K562 (cell line): ENCODE results near the gene PLA2G4A. TPM values are rescaled to one million over a fixed set of nuclear protein-coding genes. Genes with fewer than 3 reads are reported as not detected.

Experiments
- ATAC-seq: fragments of 200-7000 bp; cut with Tn5 transposase; 3 replicates; pipeline ENCODE4 v1.9.1; 2020; ENCODE audit warnings: moderate library complexity
- BruUV-seq: library from RNA; stranded (reverse); fragments of 400-500 nt; replicated peaks from 2 replicates; lab custom pipeline; 2021; lab: Mats Ljungman, UMichigan
- CTCF ChIA-PET: fragments of 300-600 bp; formaldehyde crosslinking; extraction: SDS; loops from one replicate; lab custom pipeline; 2021; ENCODE audit warnings: low intra/inter-chr PET ratio; lab: Yijun Ruan, JAX
- POLR2A ChIA-PET: fragments of 300-600, 350-650 bp; sonication (Branson Sonifier 250); formaldehyde crosslinking; extraction: SDS; loops from one replicate; lab custom pipeline; 2021; ENCODE audit warnings: antibody characterized with exemption, inconsistent platforms; lab: Yijun Ruan, JAX
- DNase-seq, 4 experiments: peaks; one replicate each; pipeline versions ENCODE4 v3.0.0 to v3.0.0-alpha.2; 2011 to 2018; ENCODE audit warnings: low spot score in 3 of 4, mixed read lengths in 3 of 4; ENCODE audit errors: extremely low read depth in 1 of 4
- FAIRE-seq: peaks from 2 replicates; lab custom pipeline; 2011; peaks lifted over from hg19 to GRCh38; lab: Jason Lieb, UNC
- H2AFZ ChIP-seq: 2 replicates; pipeline ENCODE4 v1.6.0; 2011; ENCODE audit warnings: low read depth, low read length, control low read depth, inconsistent platforms
- H3K27ac ChIP-seq: fragments of 200-600 bp; 3 replicates; pipeline ENCODE4 v1.8.0; 2011; ENCODE audit warnings: low read depth, mild to moderate bottlenecking, control low read depth, inconsistent platforms, low read length, moderate library complexity, mixed read lengths; ENCODE audit errors: extremely low read depth
- H3K27me3 ChIP-seq, 2 experiments: fragments of 300-600 bp in 1 of 2; 2 replicates in 1 of 2; 3 replicates in 1 of 2; pipeline versions ENCODE4 v1.6.0 to v1.8.0; 2011; ENCODE audit warnings: inconsistent platforms in 2 of 2, low read length in 2 of 2, mild to moderate bottlenecking in 1 of 2, mixed read lengths in 1 of 2, moderate library complexity in 1 of 2; ENCODE audit not compliant: control insufficient read depth in 2 of 2, insufficient read depth in 2 of 2
- H3K36me3 ChIP-seq: fragments of 300-600 bp; 3 replicates; pipeline ENCODE4 v1.8.0; 2011; ENCODE audit warnings: mild to moderate bottlenecking, low read length, inconsistent platforms; ENCODE audit not compliant: control insufficient read depth, insufficient read depth
- H3K4me1 ChIP-seq, 2 experiments: fragments of 200-600 bp in 1 of 2; replicated peaks in 1 of 2; 2 replicates in 1 of 2; 3 replicates in 1 of 2; pipeline versions ENCODE4 v1.5.1 to v1.8.0; 2011; ENCODE audit warnings: inconsistent platforms in 2 of 2, low read length in 2 of 2, mild to moderate bottlenecking in 1 of 2, mixed read lengths in 1 of 2, moderate library complexity in 1 of 2; ENCODE audit not compliant: control insufficient read depth in 2 of 2, insufficient read depth in 2 of 2
- H3K4me2 ChIP-seq: 2 replicates; pipeline ENCODE4 v1.6.1; 2011; ENCODE audit warnings: low read length, control low read depth, inconsistent platforms, mixed read lengths; ENCODE audit not compliant: insufficient read depth
- H3K4me3 ChIP-seq: fragments of 200-600 bp; sonication (generic), shearing (Covaris generic); 2 replicates; pipeline ENCODE4 v1.5.1; 2016; ENCODE audit warnings: control low read depth, inconsistent platforms
- H3K79me2 ChIP-seq: fragments of 200-600 bp; 3 replicates; pipeline ENCODE4 v1.8.0; 2011; ENCODE audit warnings: low read length, inconsistent platforms; ENCODE audit not compliant: control insufficient read depth, insufficient read depth
- H3K9ac ChIP-seq, 2 experiments: 2 replicates each; pipeline versions ENCODE4 v1.6.0 to v1.6.1; 2011; ENCODE audit warnings: low read depth in 2 of 2, low read length in 2 of 2, control low read depth in 1 of 2, inconsistent platforms in 1 of 2, mild to moderate bottlenecking in 1 of 2, mixed read lengths in 1 of 2; ENCODE audit not compliant: insufficient read depth in 1 of 2
- H3K9me1 ChIP-seq: one replicate; pipeline ENCODE4 v1.6.0; 2011; ENCODE audit warnings: inconsistent platforms, mild to moderate bottlenecking, low read length, moderate library complexity; ENCODE audit not compliant: control insufficient read depth, insufficient read depth
- H3K9me3 ChIP-seq: replicated peaks from 2 replicates; pipeline ENCODE4 v1.5.1; 2011; ENCODE audit warnings: low read depth, low read length, inconsistent platforms; ENCODE audit not compliant: control insufficient read depth, insufficient read depth
- H4K20me1 ChIP-seq: replicated peaks from 2 replicates; pipeline ENCODE4 v1.6.1; 2011; ENCODE audit warnings: low read length, inconsistent platforms, mixed read lengths; ENCODE audit not compliant: control insufficient read depth, insufficient read depth
- CAMTA2 ChIP-seq: fragments of 250-450 bp; sonication (Bioruptor Pico); conservative IDR thresholded peaks from 2 replicates; pipeline ENCODE4 v1.5.1; 2022
- HEY1 ChIP-seq: fragments of 250-450 bp; sonication (Bioruptor Pico); IDR thresholded peaks from 2 replicates; pipeline ENCODE4 v1.5.0; 2020; ENCODE audit warnings: mild to moderate bottlenecking, moderate library complexity, borderline replicate concordance
- MEF2A ChIP-seq: IDR thresholded peaks from 2 replicates; pipeline ENCODE4 v1.6.1; 2011; ENCODE audit warnings: low read depth, mild to moderate bottlenecking, low read length, moderate library complexity; ENCODE audit not compliant: control insufficient read depth
- POLR3G ChIP-seq: IDR thresholded peaks from 2 replicates; pipeline ENCODE4 v1.6.1; 2011; ENCODE audit not compliant: insufficient read length, insufficient replicate concordance; ENCODE audit errors: extremely low read depth
- PPARD ChIP-seq: fragments of 250-450 bp; sonication (Bioruptor Pico); IDR thresholded peaks from 2 replicates; pipeline ENCODE4 v1.8.0; 2022; ENCODE audit warnings: inconsistent platforms, mild to moderate bottlenecking, moderate library complexity
- RNF2 ChIP-seq: sonication (generic); IDR thresholded peaks from 2 replicates; pipeline ENCODE4 v1.6.1; 2016
- TCF7 ChIP-seq: sonication (generic); IDR thresholded peaks from 2 replicates; pipeline ENCODE4 v1.6.1; 2016; ENCODE audit warnings: antibody characterized with exemption, borderline replicate concordance
- U2AF2 ChIP-seq: fragments of 200-400 bp; formaldehyde crosslinking; optimal IDR thresholded peaks from 2 replicates; pipeline ENCODE3; 2017; ENCODE audit warnings: low read depth, mild to moderate bottlenecking, low read length
- ZNF146 ChIP-seq: IDR thresholded peaks from one replicate; pipeline ENCODE4 v1.6.1; 2018; ENCODE audit warnings: missing compliant biosample characterization; ENCODE audit not compliant: unreplicated experiment
- ZNF24 ChIP-seq: fragments of 450-650 bp; IDR thresholded peaks from 2 replicates; pipeline ENCODE4 v1.6.1; 2016
- ZNF436 ChIP-seq: fragments of 250-450, 450-650 bp; sonication (Bioruptor Pico); formaldehyde crosslinking; IDR thresholded peaks from 2 replicates; pipeline ENCODE4 v1.7.0; 2020; ENCODE audit warnings: mild to moderate bottlenecking
- WGBS: fragments of 100-300 bp; shearing (Covaris generic); methylation state at CpG from one replicate; pipeline ENCODE4 v1.1.6; 2016; ENCODE audit warnings: low coverage, mixed read lengths; ENCODE audit not compliant: insufficient coverage; ENCODE audit errors: missing lambda C conversion rate; 5-methylcytosine and 5-hydroxymethylcytosine counted together
- in situ Hi-C: fragments of 300-500 bp; cut with MboI; formaldehyde crosslinking; loops from 4 replicates; pipeline ENCODE4 v1.15.0; 2018; ENCODE audit warnings: inconsistent platforms, mixed read lengths
- intact Hi-C: fragments of 100-400 bp; cut with micrococcal nuclease; formaldehyde crosslinking; loops from 2 replicates; pipeline ENCODE4 v1.14.2; 2022
- polyA plus RNA-seq, 8 experiments: library from polyadenylated mRNA; depleted of rRNA in 4 of 8; stranded (reverse) in 5 of 8; unstranded in 3 of 8; fragments of >200 nt; fragmentation: Nextera tagmentation in 2 of 8; fragmentation: Illumina TruSeq in 1 of 8; extraction: Ambion mirVana in 2 of 8; extraction: Trizol in 1 of 8; gene quantifications; 2 replicates each; pipeline versions ENCODE4 v1.2.1 to v1.2.3, GENCODE V29; 2011 to 2014; ENCODE audit warnings: inconsistent platforms in 1 of 8, missing spikeins in 1 of 8
- total RNA-seq, 7 experiments: library from RNA; depleted of rRNA in 6 of 7; stranded (reverse); fragments of >200 nt in 6 of 7; fragmentation: Illumina TruSeq in 2 of 7; extraction: Trizol in 2 of 7; gene quantifications; 2 replicates each; pipeline versions ENCODE4 v1.2.1 to v1.2.3, GENCODE V29; 2011 to 2021; ENCODE audit warnings: low replicate concordance in 1 of 7
- TF ChIP-seq, protein P1 (sequence below): IDR thresholded peaks from 2 replicates; pipeline ENCODE4 v1.6.1; 2016; ENCODE audit warnings: missing genetic modification characterization, missing compliant biosample characterization
- TF ChIP-seq, protein P2 (sequence below): fragments of 450-650 bp; formaldehyde crosslinking; IDR thresholded peaks from 2 replicates; pipeline ENCODE4 v1.4.0; 2020; ENCODE audit warnings: mild to moderate bottlenecking, mixed read lengths
- TF ChIP-seq, protein P3 (sequence below): fragments of 450-650 bp; formaldehyde crosslinking; IDR thresholded peaks from 2 replicates; pipeline ENCODE4 v1.4.0; 2022; ENCODE audit warnings: missing genetic modification characterization

Gene PLA2G4A
- total and polyA plus RNA-seq, 9 of the 15 experiments (the other 6 are each of a cell fraction or from before 2014, with no cell fraction given): 0.04 to 0.71 (median 0.22) TPM; not detected in 4

DNA sequence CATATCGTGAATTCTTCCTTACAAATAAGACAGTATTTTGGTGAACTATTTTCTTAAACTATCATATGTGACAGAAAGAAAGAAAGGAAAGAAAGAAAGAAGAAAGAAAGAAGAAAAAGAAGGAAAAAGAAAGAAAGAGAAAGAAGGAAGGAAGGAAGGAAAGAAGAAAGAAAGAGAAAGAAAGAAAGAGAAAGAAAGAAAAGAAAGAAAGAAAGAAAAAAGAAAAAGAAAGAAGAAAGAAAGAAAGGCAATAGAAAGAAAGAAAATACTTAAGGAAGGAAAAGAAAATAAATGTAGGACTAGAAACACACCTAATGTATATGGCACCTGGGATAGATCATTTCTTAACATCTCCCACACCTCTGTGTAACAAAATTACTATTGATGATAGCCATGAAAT, 120.4 kb downstream of the PLA2G4A start:
- in situ Hi-C loops: no loop called here
- Histone ChIP-seq H3K4me2 (no peak overlapping the region), H3K9me1 (no peaks in the 10 kb centered on the region), H2AFZ (no peak overlapping the region), H3K4me1 (no peaks in the 10 kb centered on the region), H3K27me3 (no peaks in the 10 kb centered on the region), H3K9me3 (no peaks in the 10 kb centered on the region), H3K9ac (no peak overlapping the region), H4K20me1 (no peaks in the 10 kb centered on the region), H3K79me2 (no peaks in the 10 kb centered on the region), H3K27ac (no peak overlapping the region), H3K36me3 (no peaks in the 10 kb centered on the region), H3K4me3 (no peak overlapping the region)
- ATAC-seq: no peak
- DNase-seq: no peak
- CTCF ChIA-PET: no interaction called here
- intact Hi-C loops: no loop called here
- no TSS peak for BruUV-seq
- POLR2A ChIA-PET: no interaction called here
- FAIRE-seq: no peak
- WGBS: 0% methylated on average over 1 of the region's 1 CpG
- TF ChIP-seq ZNF146 (CRISPR knock-in tag): no peak
- TF ChIP-seq, protein P1, sequence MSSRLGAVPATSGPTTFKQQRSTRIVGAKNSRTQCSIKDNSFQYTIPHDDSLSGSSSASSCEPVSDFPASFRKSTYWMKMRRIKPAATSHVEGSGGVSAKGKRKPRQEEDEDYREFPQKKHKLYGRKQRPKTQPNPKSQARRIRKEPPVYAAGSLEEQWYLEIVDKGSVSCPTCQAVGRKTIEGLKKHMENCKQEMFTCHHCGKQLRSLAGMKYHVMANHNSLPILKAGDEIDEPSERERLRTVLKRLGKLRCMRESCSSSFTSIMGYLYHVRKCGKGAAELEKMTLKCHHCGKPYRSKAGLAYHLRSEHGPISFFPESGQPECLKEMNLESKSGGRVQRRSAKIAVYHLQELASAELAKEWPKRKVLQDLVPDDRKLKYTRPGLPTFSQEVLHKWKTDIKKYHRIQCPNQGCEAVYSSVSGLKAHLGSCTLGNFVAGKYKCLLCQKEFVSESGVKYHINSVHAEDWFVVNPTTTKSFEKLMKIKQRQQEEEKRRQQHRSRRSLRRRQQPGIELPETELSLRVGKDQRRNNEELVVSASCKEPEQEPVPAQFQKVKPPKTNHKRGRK (tag): peak; percentile 56
- TF ChIP-seq, protein P2, sequence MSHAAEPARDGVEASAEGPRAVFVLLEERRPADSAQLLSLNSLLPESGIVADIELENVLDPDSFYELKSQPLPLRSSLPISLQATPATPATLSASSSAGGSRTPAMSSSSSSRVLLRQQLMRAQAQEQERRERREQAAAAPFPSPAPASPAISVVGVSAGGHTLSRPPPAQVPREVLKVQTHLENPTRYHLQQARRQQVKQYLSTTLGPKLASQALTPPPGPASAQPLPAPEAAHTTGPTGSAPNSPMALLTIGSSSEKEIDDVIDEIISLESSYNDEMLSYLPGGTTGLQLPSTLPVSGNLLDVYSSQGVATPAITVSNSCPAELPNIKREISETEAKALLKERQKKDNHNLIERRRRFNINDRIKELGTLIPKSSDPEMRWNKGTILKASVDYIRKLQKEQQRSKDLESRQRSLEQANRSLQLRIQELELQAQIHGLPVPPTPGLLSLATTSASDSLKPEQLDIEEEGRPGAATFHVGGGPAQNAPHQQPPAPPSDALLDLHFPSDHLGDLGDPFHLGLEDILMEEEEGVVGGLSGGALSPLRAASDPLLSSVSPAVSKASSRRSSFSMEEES (CRISPR knock-in tag): no peak
- TF ChIP-seq TCF7: no peak
- no peak for TF ChIP-seq RNF2
- TF ChIP-seq MEF2A: no peak
- TF ChIP-seq POLR3G: no peak
- no peak for TF ChIP-seq CAMTA2
- no peak for TF ChIP-seq ZNF24
- no peak for TF ChIP-seq ZNF436
- TF ChIP-seq U2AF2: peak; percentile 93
- TF ChIP-seq, protein P3, sequence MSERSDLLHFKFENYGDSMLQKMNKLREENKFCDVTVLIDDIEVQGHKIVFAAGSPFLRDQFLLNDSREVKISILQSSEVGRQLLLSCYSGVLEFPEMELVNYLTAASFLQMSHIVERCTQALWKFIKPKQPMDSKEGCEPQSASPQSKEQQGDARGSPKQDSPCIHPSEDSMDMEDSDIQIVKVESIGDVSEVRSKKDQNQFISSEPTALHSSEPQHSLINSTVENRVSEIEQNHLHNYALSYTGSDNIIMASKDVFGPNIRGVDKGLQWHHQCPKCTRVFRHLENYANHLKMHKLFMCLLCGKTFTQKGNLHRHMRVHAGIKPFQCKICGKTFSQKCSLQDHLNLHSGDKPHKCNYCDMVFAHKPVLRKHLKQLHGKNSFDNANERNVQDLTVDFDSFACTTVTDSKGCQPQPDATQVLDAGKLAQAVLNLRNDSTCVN (CRISPR knock-in tag): no peak
- TF ChIP-seq HEY1: no peak
- TF ChIP-seq PPARD: no peak
